Transverse colon (tissue), 4 donors: ENCODE data around the gene CMTR1.

Experiments used
- CTCF ChIP-seq, 5 experiments: fragments of 200-600 bp in 3 of 5; fragments of 450-650 bp in 2 of 5; sonication (generic) in 3 of 5; IDR thresholded peaks; 1 replicate in 2 of 5; 2 replicates in 3 of 5; pipeline ENCODE4 v1.5.1; 2016 to 2017; ENCODE audit warnings: antibody characterized with exemption in 5 of 5, inconsistent platforms in 3 of 5, mild to moderate bottlenecking in 2 of 5, moderate library complexity in 1 of 5
- POLR2AphosphoS5 ChIP-seq, 3 donors: sonication (generic); formaldehyde crosslinking; IDR thresholded peaks; one replicate each; pipeline ENCODE4 v1.6.1; 2016; ENCODE audit warnings: antibody characterized with exemption in 3 of 3

GRCh38 chr6:37456816-37457560 lies 24.0 kb downstream of the CMTR1 start:
- TF ChIP-seq CTCF (IDR thresholded peaks at IDR 0.05) (no peak), POLR2AphosphoS5 (IDR thresholded peaks at IDR 0.05) (no peak)
